ENCODE results near the gene FLRT1. TPM values are rescaled to one million over a fixed set of nuclear protein-coding genes. Genes with fewer than 3 reads are reported as not detected.
A peak's percentile ranks its signal among the peaks of the same experiment; 100 is the strongest.

FLRT1 gene
- total RNA-seq, 2 donors from 2014 or later: 1.3 to 1.6 TPM

DNA sequence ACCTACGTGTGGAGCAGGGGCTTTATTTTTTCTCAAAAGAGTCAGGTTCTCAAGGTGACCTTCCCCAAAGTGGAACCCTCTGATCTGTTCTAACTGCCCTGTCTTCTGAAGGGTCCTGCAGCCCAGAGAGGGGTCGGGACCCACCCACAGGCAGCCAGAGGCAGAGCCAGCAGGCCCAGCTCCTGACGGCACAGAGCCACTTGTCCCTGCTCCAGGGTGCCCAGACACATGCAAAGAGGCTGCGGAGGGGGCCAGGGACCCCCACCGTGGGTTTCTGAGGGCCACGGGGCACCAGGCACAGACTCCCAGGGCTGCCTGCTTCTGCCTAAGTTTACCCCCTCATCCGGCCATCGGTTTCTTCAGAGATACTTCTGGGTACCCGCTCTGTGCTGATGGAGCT lies 37.1 kb downstream of the FLRT1 start:
- intact Hi-C loops (cut with DNase I): no loop called here
- ATAC-seq (no peak), DNase-seq (no peak)

DNA sequence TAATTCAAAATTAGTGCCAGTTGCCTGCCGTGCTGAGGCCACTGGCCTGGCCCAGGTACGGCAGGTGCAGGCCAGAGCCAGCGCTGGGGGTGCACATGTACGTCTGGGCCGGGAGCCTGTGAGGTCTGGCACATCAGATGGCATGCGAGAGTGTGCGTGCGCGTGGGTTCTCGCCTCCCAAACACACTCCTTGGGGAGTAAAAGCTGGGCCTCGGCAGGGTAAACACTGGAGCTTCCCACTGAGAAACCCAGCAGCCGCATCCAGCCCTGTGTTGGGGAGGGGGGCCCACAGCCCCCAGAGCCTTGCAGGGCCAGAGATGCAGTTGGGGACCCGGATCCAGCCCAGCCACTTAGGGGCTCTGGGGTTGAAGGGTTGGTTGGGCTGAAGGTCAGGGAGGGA lies 37.8 kb downstream of the FLRT1 start:
- intact Hi-C loops (cut with DNase I): no loop called here
- no peak for ATAC-seq
- DNase-seq: no peak

DNA sequence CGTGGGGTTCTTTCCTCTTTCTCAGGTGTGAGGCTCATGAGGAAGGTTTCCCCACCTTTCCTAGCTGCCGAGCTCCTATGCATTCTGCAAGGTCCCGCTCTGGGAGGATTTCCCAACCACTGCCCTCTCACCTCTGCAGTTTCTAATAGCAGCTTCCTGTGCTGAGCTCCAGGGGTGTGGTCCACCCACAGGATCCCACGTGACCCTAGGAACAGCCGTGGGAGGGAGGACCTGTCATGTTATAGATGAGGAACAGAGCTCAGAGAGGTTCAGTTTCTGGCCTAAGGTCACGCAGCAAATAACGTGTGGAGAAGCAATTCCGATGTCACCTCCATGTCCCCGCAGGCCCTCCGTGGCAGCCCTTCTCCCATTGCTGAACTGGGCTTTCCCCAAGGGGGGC lies 38.5 kb downstream of the FLRT1 start:
- ATAC-seq: no peak
- intact Hi-C loops (cut with DNase I): no loop called here
- DNase-seq: no peak

DNA sequence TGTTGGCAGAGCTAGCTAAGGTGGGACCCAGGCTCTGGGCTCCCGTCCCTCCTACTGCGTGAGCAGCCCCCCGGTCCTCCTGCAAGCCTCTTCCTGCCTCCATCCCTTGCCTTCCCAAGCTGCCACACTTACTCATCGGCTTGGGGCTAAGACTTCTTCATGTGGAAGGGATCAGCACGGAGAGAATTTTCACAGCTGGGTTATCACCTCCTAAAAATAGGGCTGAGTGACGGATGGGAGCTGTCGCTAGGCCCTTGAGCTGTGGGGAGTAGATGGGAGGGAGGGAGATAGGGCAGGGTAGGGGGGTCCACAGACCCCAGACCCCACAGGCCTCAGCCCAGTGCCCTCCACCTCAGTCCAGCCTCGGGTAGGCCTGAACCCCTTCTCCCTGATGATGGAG lies 41.0 kb downstream of the FLRT1 start:
- intact Hi-C loops (cut with DNase I): no loop called here
- ATAC-seq: peak; percentile 35 to 54
- no peak for DNase-seq

DNA sequence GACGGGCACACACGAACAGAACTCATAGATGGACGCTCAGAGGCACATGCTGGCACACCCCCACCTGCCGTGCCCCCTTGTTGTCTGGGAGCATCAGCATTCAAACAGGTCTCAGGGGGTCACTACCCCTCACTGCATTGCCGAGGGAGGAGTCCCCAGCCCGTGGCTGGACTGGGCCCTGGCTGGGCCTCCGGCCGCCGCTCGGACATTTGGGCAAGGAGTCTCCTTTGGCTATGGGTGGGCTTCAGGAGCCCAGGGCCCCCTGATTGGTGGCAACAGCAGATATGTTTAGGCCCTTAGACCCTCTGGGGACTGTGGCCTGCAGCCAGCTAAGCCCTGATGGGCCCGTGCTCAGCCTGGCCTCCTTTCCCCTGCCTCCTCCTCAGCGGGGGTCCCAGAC lies 41.9 kb downstream of the FLRT1 start:
- DNase-seq: no peak
- no peak for ATAC-seq
- intact Hi-C loops (cut with DNase I): no loop called here

DNA sequence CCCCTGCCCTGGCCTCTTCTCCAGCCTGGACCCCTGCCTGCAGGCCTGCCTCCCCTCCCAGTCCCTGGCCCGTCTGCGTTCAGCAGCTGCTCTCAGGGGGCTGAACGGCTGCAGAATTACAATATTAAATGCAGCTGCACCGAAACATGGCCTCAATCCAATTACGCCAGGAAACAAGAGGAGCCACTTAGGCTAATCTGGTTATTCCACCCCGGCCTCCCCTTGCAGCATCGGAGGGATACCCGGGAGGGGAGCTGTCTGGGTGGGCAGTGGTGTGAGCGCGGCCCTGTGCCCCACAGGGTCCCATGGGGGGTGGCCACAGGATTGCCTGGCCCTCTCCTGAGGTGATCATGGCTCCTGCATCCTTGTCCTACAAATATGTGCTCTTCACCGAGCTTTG lies 42.6 kb downstream of the FLRT1 start:
- ATAC-seq (peak; percentile 6 to 25), DNase-seq (no peak)
- intact Hi-C loops (cut with DNase I): no loop called here

DNA sequence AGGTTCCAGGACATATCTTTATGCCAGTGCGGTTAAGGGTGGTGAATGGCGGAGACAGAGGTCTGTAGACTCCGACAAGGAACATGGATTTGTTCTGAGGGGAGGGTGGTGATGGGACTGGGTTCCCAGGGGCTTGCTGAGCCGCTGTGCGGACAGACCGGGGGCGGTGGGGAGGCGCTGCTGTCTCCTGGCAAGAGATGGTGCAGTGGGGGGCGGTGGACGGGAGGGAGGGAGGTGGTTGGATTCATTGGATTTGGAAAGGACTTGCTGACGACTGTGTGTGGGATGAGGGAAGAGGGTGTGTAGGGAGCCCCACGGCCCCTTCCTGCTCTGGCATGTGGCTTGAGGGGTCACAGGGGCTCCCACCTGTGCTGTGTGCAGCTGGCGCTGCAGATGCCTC lies 43.2 kb downstream of the FLRT1 start:
- intact Hi-C loops (cut with DNase I): no loop called here
- peak in 1 of 2 donors; percentile 19 for ATAC-seq
- DNase-seq: no peak

DNA sequence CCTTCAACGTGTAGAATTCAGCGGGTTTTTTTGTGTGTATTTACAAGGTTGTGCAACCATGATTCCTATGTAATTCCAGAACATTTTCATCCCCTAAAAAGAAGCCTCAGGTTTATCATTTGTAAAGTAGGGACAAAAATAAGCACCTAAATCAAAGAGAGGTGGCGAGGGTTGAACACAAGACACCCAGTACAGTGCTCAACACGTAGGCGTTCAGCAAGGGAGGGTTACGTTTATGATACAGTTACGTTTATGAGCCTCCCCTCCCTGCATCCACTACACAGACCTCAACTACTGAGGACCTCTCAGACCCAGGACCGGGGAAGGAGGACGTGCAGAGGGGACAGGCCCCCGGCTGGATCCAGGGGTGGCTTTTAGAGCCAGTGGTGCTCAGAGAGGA lies 44.7 kb downstream of the FLRT1 start:
- intact Hi-C loops (cut with DNase I): no loop called here
- ATAC-seq (no peak), DNase-seq (no peak)

DNA sequence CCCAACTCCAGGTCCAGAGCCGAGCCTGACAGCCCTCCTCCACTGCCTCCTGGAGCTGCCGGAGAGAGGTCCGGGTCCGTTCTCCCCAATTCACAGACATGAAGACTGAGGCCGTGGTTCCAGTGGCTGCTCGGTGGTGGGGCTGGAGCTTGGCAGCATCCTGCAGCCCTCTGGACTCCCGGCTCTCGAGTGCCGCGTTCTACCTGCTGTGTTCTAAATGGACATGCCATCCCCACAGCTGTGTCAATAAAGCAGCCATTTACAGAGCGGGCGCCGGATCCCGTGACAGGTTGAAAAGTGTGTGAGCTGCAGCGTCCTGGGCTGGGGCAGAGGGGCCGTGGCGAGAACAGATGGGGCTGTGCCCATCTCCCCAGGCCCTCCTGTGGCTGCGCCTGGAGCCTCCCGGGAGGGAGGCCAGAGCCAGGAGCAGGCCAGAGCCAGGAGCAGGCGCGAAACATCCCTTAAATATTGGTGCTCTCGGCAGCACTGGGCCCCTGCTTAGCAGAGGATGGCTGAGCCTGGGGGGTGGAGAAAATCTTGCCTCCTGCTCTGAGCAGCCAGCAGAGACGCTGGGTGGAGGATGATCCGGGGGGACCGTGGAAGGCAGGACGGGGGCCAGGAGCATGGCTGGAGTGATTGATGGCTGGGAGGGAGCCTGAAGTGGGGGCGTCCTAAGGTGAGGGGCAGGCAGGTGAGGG lies 46.2 kb downstream of the FLRT1 start:
- ATAC-seq (no peak), DNase-seq (no peak)
- intact Hi-C loops (cut with DNase I): no loop called here

DNA sequence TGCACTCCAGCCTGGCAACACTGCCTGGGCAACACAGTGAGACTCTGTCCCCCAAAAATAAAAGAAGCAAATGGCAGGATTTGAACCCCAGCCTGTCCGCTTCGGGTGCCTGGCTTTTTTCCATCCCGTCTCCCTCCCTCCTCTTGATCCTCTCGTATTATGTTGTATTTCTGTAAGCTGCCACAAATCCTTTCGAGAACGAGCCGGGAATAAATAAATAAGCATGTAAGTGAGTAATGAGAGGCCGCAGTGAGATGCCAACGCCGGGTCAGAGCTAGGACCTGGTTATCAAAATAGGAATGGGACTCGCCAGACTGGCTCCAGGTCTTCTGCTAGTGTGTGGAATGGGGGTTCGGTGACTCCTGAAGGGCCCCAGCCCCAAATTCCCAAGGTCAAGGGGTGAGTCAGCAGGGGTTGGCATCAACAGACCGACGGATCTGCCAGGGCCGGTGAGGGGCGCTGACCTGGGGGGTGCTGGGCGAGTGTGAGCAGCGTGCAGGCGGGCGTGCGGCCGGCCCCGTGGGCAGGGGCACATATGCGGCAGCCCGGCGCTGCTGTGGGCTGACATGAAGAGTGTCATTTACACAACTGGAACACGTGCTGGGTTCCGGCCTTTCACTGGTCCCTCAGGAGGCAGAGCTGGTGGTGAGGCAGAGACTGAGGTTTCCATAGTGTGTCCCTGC lies 47.8 kb downstream of the FLRT1 start:
- DNase-seq (no peak), ATAC-seq (peak in 1 of 2 donors; percentile 16)
- intact Hi-C loops (cut with DNase I): no loop called here

DNA sequence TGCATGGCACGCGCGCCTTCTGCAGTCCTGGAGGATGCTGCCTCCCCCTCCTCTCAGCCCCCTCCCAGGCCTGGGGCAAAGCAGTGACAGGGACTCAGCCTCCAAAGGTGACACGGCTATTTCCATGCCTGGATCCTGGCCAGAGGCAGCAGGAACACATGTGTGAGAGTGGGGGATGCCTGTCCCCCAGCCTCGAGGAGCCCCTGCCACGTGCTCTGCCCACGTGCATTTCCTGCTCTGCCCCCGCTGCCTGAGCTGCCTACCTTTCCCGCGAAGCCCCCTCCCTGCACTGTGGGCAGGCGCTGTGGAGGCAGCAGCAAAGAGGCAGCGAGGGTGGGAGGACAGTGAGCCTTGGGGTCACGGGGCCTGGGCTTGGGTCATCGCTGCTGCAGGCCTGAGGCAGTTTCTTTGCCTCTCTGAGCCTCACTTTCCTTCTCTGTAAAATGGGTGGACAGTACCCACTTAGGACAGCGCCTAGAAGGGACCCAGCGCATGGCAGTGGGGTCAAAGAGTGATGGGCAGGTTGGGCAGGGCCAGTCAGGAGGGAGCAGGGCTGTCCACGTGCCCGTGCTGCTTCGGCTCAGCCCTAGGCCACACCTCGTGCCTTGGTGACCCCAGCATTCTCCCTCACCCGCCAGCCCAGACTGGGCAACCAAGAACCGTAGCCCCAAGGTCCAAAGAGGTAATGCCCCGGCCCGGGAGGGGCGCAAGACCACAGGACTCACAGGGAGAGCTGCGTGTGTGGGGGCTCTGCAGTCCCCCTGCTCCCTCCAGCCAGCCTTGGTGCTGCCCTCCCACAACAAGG lies 48.6 kb downstream of the FLRT1 start:
- peak in 1 of 2 donors; percentile 12 for ATAC-seq

DNA sequence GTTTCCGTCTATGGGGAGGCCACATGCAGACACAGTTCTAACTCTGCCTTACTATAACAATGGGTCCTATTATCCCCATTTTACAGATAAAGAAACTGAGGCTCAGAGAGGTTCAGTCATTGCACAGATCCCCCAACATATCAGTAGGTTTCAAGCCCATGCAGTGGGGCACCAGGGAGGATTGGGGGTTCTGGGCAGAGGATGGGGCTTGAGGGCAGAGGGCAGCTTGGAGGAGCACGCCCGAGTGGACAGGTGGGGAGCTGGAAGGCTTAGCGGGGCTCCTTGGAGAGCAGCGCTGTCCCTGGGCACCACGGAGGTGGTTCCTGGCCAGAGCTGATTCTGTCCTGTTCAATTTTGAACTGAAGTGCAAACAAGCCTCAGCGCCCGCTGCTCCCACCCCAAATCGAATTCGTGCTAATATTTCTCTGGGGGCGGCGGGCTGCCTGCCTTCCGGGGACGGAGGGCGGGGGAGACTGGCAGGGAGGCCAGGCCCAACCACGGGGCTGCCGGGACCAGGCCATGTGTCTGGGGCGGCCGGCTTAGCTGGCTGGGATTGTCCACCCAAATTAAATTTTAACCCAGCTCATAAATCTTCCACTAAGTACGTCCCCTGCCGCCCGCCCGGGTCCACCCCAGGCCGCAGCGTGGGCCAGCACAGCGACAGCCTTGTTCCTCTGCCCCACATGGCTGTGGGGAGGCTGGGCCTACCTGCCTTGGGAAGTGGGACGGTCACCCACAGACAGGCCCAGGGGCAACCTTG lies 49.4 kb downstream of the FLRT1 start:
- intact Hi-C loops (cut with DNase I): no loop called here
- no peak for DNase-seq

More for the DNA sequence above, 48.6 kb downstream of the FLRT1 start:
- intact Hi-C loops (cut with DNase I): no loop called here
- no peak for DNase-seq

More for the DNA sequence above, 49.4 kb downstream of the FLRT1 start:
- no peak for ATAC-seq

Other genes with a start within 250 kb of the FLRT1 start
- 10 to 100 TPM; 13.3 to 13.5 TPM for gene SPINDOC, start 222.5 kb upstream of the FLRT1 start, total RNA-seq
- 10 to 100 TPM; 33.5 to 37.5 TPM for gene MARK2, start 196.8 kb upstream of the FLRT1 start, total RNA-seq
- 1 to 10 TPM; 2.3 to 8.3 TPM for gene RCOR2, start 118.8 kb upstream of the FLRT1 start, total RNA-seq
- 10 to 100 TPM; 26.0 to 29.1 TPM for gene NAA40, start 96.9 kb upstream of the FLRT1 start, total RNA-seq
- gene COX8A, start 61.3 kb upstream of the FLRT1 start, total RNA-seq: 100 to 1,000 TPM; 786 to 820 TPM
- gene OTUB1, start 49.5 kb upstream of the FLRT1 start, total RNA-seq: 10 to 100 TPM; 44.4 to 47.8 TPM
- 10 to 100 TPM; 37.9 to 48.0 TPM for gene MACROD1, start 130.2 kb downstream of the FLRT1 start, total RNA-seq
- 100 to 1,000 TPM; 102 to 125 TPM for gene STIP1, start 150.2 kb downstream of the FLRT1 start, total RNA-seq
- 10 to 100 TPM; 23.8 to 25.8 TPM for gene FERMT3, start 170.8 kb downstream of the FLRT1 start, total RNA-seq
- 10 to 100 TPM; 59.6 to 61.2 TPM for gene TRPT1, start 190.3 kb downstream of the FLRT1 start, total RNA-seq
- gene NUDT22, start 190.3 kb downstream of the FLRT1 start, total RNA-seq: 10 to 100 TPM; 58.8 to 82.0 TPM
- gene DNAJC4, start 194.6 kb downstream of the FLRT1 start, total RNA-seq: 10 to 100 TPM; 49.2 to 49.3 TPM
- 100 to 1,000 TPM; 276 to 310 TPM for gene VEGFB, start 198.7 kb downstream of the FLRT1 start, total RNA-seq
- gene FKBP2, start 205.2 kb downstream of the FLRT1 start, total RNA-seq: 10 to 100 TPM; 63.9 to 66.9 TPM
- gene PPP1R14B, start 211.0 kb downstream of the FLRT1 start, total RNA-seq: 100 to 1,000 TPM; 122 to 135 TPM
- gene PLCB3, start 215.6 kb downstream of the FLRT1 start, total RNA-seq: 10 to 100 TPM; 13.6 to 14.4 TPM
- 10 to 100 TPM; 68.9 to 96.3 TPM for gene BAD, start 248.7 kb downstream of the FLRT1 start, total RNA-seq
- 10 to 100 TPM; 31.6 to 32.6 TPM for gene GPR137, start 249.9 kb downstream of the FLRT1 start, total RNA-seq

All from left cardiac atrium (tissue), 4 donors.